ENCODE measurements around the gene SUGP1. TPM values are rescaled to one million over a fixed set of nuclear protein-coding genes. Genes with fewer than 3 reads are reported as not detected.

SUGP1 gene
- total RNA-seq: 27.9 and 29.9 TPM in 2 replicates

GRCh38 chr19:19320361-19321140, at the start of gene SUGP1, which contains the start of gene MAU2:
Gene SUGP1, minus strand, starts transcription at chr19:19320509. Its CDS starts 13 bp downstream, at chr19:19320496.
Gene MAU2, plus strand, starts transcription at chr19:19320829. Its CDS starts 31 bp downstream, at chr19:19320860.

Other genes starting within 250 kb of the SUGP1 start
- gene TMEM161A, start 182.0 kb downstream of the SUGP1 start, total RNA-seq: 18.8 and 22.2 TPM in 2 replicates
- under 0.01 and 0.34 TPM in 2 replicates for gene MEF2B, start 150.2 kb downstream of the SUGP1 start, total RNA-seq
- 11.5 and 12.1 TPM in 2 replicates for gene BORCS8, start 128.4 kb downstream of the SUGP1 start, total RNA-seq
- gene RFXANK, start 128.3 kb downstream of the SUGP1 start, total RNA-seq: 67.5 and 70.0 TPM in 2 replicates
- 3.0 and 3.3 TPM in 2 replicates for gene NR2C2AP, start 117.1 kb downstream of the SUGP1 start, total RNA-seq
- under 0.01 TPM in 1 of 2 replicates, not detected in the other for gene NCAN, start 108.6 kb downstream of the SUGP1 start, total RNA-seq
- 0.95 and 1.1 TPM in 2 replicates for gene TM6SF2, start 47.2 kb downstream of the SUGP1 start, total RNA-seq
- gene MAU2, start 320 bp upstream of the SUGP1 start, total RNA-seq: 26.3 and 31.6 TPM in 2 replicates
- 20.2 and 20.8 TPM in 2 replicates for gene GATAD2A, start 85.2 kb upstream of the SUGP1 start, total RNA-seq
- 1.9 and 2.2 TPM in 2 replicates for gene TSSK6, start 195.0 kb upstream of the SUGP1 start, total RNA-seq
- gene NDUFA13, start 195.7 kb upstream of the SUGP1 start, total RNA-seq: 435 and 561 TPM in 2 replicates
- gene YJEFN3, start 208.4 kb upstream of the SUGP1 start, total RNA-seq: 0.17 and 0.32 TPM in 2 replicates
- under 0.01 and 0.16 TPM in 2 replicates for gene CILP2, start 217.8 kb upstream of the SUGP1 start, total RNA-seq